ENCODE results near the gene AGRN.

GRCh38 chr1:999725-1000356 lies 20.1 kb upstream of the AGRN start, which contains the start of gene HES4:
- TF ChIP-seq CTCF (IDR thresholded peaks at IDR 0.05; ENCODE audit: low read length) (no peak), EZH2phosphoT487 (IDR thresholded peaks at IDR 0.05; ENCODE audit: low read length) (no peak)

Measured in MM.1S (cell line).